OCI-LY7 (cell line): ENCODE measurements around the gene CNTN4.

Experiments used
- EZH2phosphoT487 ChIP-seq: fragments of 200-600 bp; sonication (generic); IDR thresholded peaks from 2 replicates; pipeline ENCODE4 v1.6.1; 2018; ENCODE audit warnings: low read depth, borderline replicate concordance, mild to moderate bottlenecking, mixed run types, antibody characterized with exemption, low read length, moderate library complexity, mixed read lengths
- TF ChIP-seq, protein P1 (sequence below): fragments of 200-600 bp; sonication (generic); conservative IDR thresholded peaks from 2 replicates; pipeline ENCODE4 v1.5.1; 2014; ENCODE audit warnings: mild to moderate bottlenecking, antibody characterized with exemption, low read length, moderate library complexity, mixed read lengths

DNA sequence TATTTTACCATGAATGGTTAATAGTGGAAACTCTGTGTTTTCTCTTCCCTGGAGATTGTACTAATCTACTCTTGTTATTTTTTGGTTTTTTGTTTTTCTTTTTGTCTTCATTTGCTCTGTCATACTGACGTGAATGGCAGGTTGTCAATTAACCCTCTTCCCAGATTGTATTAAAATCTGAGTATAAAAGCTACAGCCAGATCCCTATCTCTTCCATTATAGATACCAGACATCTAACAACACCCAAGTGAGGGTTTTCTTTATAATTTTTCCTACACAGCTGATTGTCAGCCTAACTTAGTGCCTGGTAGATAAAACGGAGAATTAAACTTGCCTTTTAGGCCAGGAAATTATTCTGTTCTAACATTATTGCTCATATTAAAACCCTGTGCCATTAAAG is 848.9 kb downstream of the CNTN4 start:
- TF ChIP-seq, protein P1, sequence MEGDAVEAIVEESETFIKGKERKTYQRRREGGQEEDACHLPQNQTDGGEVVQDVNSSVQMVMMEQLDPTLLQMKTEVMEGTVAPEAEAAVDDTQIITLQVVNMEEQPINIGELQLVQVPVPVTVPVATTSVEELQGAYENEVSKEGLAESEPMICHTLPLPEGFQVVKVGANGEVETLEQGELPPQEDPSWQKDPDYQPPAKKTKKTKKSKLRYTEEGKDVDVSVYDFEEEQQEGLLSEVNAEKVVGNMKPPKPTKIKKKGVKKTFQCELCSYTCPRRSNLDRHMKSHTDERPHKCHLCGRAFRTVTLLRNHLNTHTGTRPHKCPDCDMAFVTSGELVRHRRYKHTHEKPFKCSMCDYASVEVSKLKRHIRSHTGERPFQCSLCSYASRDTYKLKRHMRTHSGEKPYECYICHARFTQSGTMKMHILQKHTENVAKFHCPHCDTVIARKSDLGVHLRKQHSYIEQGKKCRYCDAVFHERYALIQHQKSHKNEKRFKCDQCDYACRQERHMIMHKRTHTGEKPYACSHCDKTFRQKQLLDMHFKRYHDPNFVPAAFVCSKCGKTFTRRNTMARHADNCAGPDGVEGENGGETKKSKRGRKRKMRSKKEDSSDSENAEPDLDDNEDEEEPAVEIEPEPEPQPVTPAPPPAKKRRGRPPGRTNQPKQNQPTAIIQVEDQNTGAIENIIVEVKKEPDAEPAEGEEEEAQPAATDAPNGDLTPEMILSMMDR: no peak
- TF ChIP-seq EZH2phosphoT487: no peak
